Suprapubic skin (tissue), 4 donors: ENCODE results near the gene GAK. TPM values are rescaled to one million over a fixed set of nuclear protein-coding genes. Genes with fewer than 3 reads are reported as not detected.

ENCODE experiments used
- DNase-seq, 2 donors: peaks; one replicate each; pipeline ENCODE4 v3.0.0-alpha.2; 2019; ENCODE audit warnings: low spot score in 2 of 2
- H3K27ac ChIP-seq: fragments of 200-600 bp; sonication (generic); one replicate; pipeline ENCODE4 v1.5.1; 2019
- H3K27me3 ChIP-seq: fragments of 200-600 bp; sonication (generic); one replicate; pipeline ENCODE4 v1.5.1; 2019
- H3K36me3 ChIP-seq: fragments of 200-600 bp; sonication (generic); one replicate; pipeline ENCODE4 v1.5.1; 2019
- H3K4me1 ChIP-seq: fragments of 200-600 bp; sonication (generic); one replicate; pipeline ENCODE4 v1.5.1; 2019
- H3K4me3 ChIP-seq: fragments of 200-600 bp; sonication (generic); one replicate; pipeline ENCODE4 v1.5.1; 2019; ENCODE audit warnings: mild to moderate bottlenecking
- H3K9me3 ChIP-seq: fragments of 200-600 bp; sonication (generic); one replicate; pipeline ENCODE4 v1.5.1; 2019
- EP300 ChIP-seq: sonication (generic); formaldehyde crosslinking; IDR thresholded peaks from one replicate; pipeline ENCODE4 v1.6.1; 2017; ENCODE audit warnings: antibody characterized with exemption
- POLR2A ChIP-seq, 2 donors: fragments of 450-650 bp; IDR thresholded peaks; one replicate each; pipeline ENCODE4 v1.6.1; 2017; ENCODE audit warnings: antibody characterized with exemption in 2 of 2, mild to moderate bottlenecking in 2 of 2, moderate library complexity in 2 of 2
- POLR2AphosphoS5 ChIP-seq, 3 donors: sonication (generic); formaldehyde crosslinking; IDR thresholded peaks; one replicate each; pipeline ENCODE4 v1.6.1; 2017; ENCODE audit warnings: antibody characterized with exemption in 3 of 3
- WGBS: methylation state at CpG from one replicate; pipeline ENCODE4 v1.1.5; 2018; 5-methylcytosine and 5-hydroxymethylcytosine counted together
- total RNA-seq, 4 donors: library from RNA; depleted of rRNA; stranded (reverse); fragments of >200 nt; gene quantifications; one replicate each; pipeline ENCODE4 v1.1.0, GENCODE V29; 2016
- TF ChIP-seq, protein P1 (sequence below), 2 donors: fragments of 200-600 bp in 1 of 2; fragments of 450-650 bp in 1 of 2; sonication (generic) in 1 of 2; IDR thresholded peaks; one replicate each; pipeline ENCODE4 v1.5.1; 2016 to 2019; ENCODE audit warnings: antibody characterized with exemption in 2 of 2, mild to moderate bottlenecking in 1 of 2, moderate library complexity in 1 of 2

Gene GAK
- total RNA-seq, 4 donors from 2014 or later: 108 to 166 (median 132) TPM

DNA sequence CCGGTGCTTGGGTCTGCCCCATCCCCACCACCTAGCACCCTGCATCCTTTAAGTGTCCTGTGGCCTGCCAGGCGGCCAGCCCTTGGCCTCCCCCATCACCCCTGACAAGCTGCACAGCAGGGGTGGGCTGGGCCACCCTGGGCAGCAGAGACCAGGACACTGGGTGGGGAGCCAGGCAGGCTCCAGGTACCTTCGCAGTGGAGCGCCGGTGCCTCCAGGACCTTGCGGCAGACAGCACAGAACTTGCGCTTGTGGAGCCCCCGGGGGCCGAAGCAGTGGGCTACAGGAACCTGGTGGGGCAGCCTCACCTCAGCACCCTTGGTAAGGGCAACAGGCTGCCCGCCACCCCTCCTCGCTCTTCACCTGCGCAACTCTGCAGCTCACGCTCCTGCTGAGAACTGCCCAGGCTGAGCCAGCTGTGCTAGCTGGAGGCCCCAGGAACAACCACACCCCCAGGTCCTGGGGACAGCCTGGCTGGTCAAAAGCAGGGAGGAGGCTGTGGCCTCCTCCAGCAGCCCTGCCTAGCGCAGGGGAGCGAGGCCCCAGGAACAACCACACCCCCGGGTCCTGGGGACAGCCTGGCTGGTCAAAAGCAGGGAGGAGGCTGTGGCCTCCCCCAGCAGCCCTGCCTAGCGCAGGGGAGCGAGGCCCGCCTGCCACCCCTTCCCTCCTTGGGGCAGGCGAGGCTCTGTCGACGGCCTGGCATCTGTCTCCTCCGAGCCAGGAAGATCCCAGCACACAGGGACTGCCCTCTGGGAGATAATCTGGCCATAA, 36.7 kb upstream of the GAK start:
- H3K9me3 ChIP-seq: no peaks in the 10 kb centered on the region

DNA sequence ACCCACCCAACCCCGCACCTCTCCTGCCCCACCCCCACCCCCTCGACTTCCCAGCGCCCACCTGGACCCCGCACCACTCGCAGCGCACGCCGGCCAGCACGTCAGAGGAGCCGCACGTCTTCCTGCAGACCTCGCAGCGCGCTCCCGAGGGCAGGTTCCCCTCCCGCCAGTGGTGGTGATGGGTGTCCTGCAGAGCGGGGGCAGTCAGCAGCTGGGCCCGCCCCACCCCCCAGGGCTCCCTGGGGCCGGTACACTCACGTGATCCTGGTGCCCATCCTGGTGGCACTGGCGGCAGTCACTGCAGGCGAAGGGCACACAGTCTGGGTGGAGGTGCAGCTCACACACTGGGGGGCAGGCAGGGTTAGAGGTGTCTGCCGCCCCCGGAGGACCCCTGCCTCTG, 36.1 kb upstream of the GAK start:
- H3K36me3 ChIP-seq: peaks cover 25% of the 10 kb centered on the region
- no peak overlapping the region for H3K4me3 ChIP-seq
- H3K27me3 ChIP-seq: no peaks in the 10 kb centered on the region
- H3K9me3 ChIP-seq: no peaks in the 10 kb centered on the region
- TF ChIP-seq, protein P1, sequence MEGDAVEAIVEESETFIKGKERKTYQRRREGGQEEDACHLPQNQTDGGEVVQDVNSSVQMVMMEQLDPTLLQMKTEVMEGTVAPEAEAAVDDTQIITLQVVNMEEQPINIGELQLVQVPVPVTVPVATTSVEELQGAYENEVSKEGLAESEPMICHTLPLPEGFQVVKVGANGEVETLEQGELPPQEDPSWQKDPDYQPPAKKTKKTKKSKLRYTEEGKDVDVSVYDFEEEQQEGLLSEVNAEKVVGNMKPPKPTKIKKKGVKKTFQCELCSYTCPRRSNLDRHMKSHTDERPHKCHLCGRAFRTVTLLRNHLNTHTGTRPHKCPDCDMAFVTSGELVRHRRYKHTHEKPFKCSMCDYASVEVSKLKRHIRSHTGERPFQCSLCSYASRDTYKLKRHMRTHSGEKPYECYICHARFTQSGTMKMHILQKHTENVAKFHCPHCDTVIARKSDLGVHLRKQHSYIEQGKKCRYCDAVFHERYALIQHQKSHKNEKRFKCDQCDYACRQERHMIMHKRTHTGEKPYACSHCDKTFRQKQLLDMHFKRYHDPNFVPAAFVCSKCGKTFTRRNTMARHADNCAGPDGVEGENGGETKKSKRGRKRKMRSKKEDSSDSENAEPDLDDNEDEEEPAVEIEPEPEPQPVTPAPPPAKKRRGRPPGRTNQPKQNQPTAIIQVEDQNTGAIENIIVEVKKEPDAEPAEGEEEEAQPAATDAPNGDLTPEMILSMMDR (IDR thresholded peaks at IDR 0.05): no peak
- TF ChIP-seq EP300: no peak
- no peak for TF ChIP-seq POLR2A (IDR thresholded peaks at IDR 0.05)
- TF ChIP-seq POLR2AphosphoS5 (IDR thresholded peaks at IDR 0.05): no peak
- no peak for DNase-seq
- WGBS: no CpG with 5 or more reads among the region's 24 CpGs
- peaks cover 29% of the 10 kb centered on the region for H3K4me1 ChIP-seq
- H3K27ac ChIP-seq: no peak overlapping the region

More for the DNA sequence above, 36.7 kb upstream of the GAK start:
- no peak overlapping the region for H3K27ac ChIP-seq
- WGBS: 90% methylated on average over 6 of the region's 23 CpGs
- no peak overlapping the region for H3K4me3 ChIP-seq
- H3K4me1 ChIP-seq: peaks cover 32% of the 10 kb centered on the region
- no peak for DNase-seq
- TF ChIP-seq EP300 (no peak), POLR2A (IDR thresholded peaks at IDR 0.05) (no peak), POLR2AphosphoS5 (IDR thresholded peaks at IDR 0.05) (no peak)
- TF ChIP-seq, protein P1 (IDR thresholded peaks at IDR 0.05): no peak
- peaks cover 25% of the 10 kb centered on the region for H3K36me3 ChIP-seq
- H3K27me3 ChIP-seq: no peaks in the 10 kb centered on the region

DNA sequence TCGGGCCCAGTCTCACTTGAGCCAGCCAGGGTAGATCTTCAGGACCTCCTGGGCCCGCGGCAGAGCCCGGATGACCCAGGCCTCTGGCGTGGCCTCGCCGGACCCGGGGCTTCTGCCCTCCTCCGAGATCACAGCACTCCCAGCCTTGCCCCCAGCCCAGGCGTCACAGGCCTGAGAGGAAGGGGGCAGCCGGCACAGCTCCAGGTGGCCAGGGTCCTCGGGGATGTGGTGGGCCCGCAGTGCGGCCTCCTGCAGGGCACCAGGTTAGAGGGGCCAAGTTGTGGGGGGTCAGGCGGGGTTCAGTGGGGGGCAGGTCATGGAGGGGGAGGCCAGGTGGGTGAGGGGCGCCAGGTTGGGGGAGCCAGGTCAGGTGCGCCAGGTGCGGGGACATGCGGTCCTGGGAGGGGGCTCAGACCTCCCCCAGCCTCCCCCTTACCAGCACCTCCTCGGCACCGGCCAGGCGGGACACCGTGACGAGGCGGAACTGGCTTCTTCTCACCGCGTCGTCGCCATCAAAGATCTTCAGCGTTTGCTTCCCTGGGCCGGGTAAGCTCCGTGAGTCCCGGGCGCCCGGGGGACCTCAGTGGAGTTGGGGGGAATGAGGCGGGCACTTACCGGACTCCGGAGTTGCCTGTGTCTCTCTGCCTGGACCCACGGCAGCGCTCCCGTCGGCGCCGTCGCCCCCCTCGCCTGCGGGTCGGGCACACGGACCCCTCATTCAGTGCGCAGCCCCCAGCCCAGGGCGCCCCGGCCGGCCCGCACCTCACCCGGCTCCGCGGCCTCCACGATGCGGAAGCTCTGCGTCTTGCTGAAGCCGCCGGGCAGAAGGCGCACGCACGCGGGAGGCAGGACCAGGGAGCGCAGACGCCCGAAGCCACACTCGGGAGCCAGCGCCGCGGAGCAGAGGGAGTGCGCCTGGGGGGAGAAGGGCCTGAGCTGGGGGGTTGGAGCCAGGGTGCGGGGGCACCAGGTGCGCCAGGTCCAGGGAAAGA, 35.3 kb upstream of the GAK start:
- no peaks in the 10 kb centered on the region for H3K9me3 ChIP-seq
- H3K4me1 ChIP-seq: peaks cover 25% of the 10 kb centered on the region
- 59% methylated on average over 14 of the region's 76 CpGs for WGBS
- no peaks in the 10 kb centered on the region for H3K27me3 ChIP-seq
- H3K4me3 ChIP-seq: no peak overlapping the region
- peaks cover 28% of the 10 kb centered on the region for H3K36me3 ChIP-seq
- DNase-seq: no peak
- H3K27ac ChIP-seq: no peak overlapping the region
- no peak for TF ChIP-seq POLR2A (IDR thresholded peaks at IDR 0.05)
- TF ChIP-seq, protein P1 (IDR thresholded peaks at IDR 0.05): no peak
- TF ChIP-seq EP300: no peak
- TF ChIP-seq POLR2AphosphoS5 (IDR thresholded peaks at IDR 0.05): no peak

DNA sequence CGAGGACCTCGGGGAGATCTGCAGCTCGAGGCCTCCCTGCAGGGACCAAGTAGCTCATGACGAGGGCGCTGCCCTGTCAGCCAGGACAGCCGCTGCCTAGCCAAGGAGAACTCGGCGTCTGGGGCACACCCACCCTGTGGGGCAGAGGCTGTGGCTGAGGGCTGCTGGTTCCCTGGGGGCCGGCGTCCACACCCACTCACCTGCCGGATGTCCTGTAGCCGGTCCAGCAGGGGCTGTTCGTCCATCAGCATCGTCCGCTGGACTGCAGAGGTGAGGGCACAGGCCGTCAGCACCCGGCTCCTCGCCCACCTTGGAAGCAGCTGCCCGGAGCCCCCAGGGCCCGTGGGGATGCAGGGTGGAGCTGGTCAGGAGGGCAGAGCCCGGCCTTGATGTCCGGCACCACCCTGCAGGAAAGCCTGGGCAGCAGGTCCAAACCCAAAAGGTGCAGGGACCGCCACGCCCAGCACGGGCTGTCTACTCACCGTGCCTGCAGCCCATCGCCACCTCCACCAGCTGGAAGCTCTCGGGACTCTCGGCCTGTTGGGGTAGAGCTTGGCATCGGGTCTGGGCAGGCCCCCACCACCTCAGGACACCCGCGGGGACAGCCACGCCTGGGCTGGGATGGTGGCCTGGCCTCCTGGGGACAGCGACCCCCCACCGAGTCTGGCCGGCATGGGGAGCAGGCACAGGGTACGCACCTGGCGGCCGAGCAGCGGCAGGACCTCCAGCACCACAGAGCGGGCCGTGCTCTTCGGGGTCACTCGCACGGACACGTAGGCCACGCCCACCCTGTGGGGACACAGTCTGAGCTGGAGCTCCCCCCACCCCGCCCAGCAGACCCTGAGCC, 34.4 kb upstream of the GAK start:
- Histone ChIP-seq H3K27me3 (no peaks in the 10 kb centered on the region), H3K27ac (no peak overlapping the region), H3K4me1 (peaks cover 24% of the 10 kb centered on the region), H3K36me3 (peaks cover 37% of the 10 kb centered on the region), H3K4me3 (no peak overlapping the region), H3K9me3 (no peaks in the 10 kb centered on the region)
- WGBS: 94% methylated on average over 8 of the region's 48 CpGs
- no peak for DNase-seq
- TF ChIP-seq POLR2AphosphoS5 (IDR thresholded peaks at IDR 0.05): no peak
- TF ChIP-seq EP300: no peak
- no peak for TF ChIP-seq POLR2A (IDR thresholded peaks at IDR 0.05)
- TF ChIP-seq, protein P1 (IDR thresholded peaks at IDR 0.05): no peak
